Astrocyte (in vitro differentiated cells and primary cell): Measurements from ENCODE around the gene CBFA2T2. TPM values are rescaled to one million over a fixed set of nuclear protein-coding genes. Genes with fewer than 3 reads are reported as not detected.
"Not testable (repeated sequence)": the region's sequence is repeated elsewhere in the genome, so short reads cannot be mapped to it uniquely, and the experiment has no call there.

Source experiments
- DNase-seq: peaks from one replicate; pipeline ENCODE4 v3.0.0-alpha.2; 2010; ENCODE audit warnings: low read depth
- FAIRE-seq: peaks from 2 replicates; lab custom pipeline; 2011; peaks lifted over from hg19 to GRCh38; lab: Jason Lieb, UNC
- H2AFZ ChIP-seq: 2 replicates; pipeline ENCODE4 v1.6.0; 2012; ENCODE audit warnings: low read depth, low read length, inconsistent platforms
- H3K27ac ChIP-seq: 2 replicates; pipeline ENCODE4 v1.5.1; 2011; ENCODE audit warnings: low read depth, low read length, inconsistent platforms
- H3K27me3 ChIP-seq: 2 replicates; pipeline ENCODE4 v1.6.0; 2011; ENCODE audit warnings: low read length, inconsistent platforms; ENCODE audit not compliant: insufficient read depth
- H3K36me3 ChIP-seq: 2 replicates; pipeline ENCODE4 v1.5.1; 2011; ENCODE audit warnings: low read length, inconsistent platforms; ENCODE audit not compliant: insufficient read depth
- H3K4me1 ChIP-seq: 2 replicates; pipeline ENCODE4 v1.5.1; 2011; ENCODE audit warnings: low read length, inconsistent platforms; ENCODE audit not compliant: insufficient read depth
- H3K4me2 ChIP-seq: 2 replicates; pipeline ENCODE4 v1.6.0; 2012; ENCODE audit warnings: low read length, inconsistent platforms
- H3K4me3 ChIP-seq: 2 replicates; pipeline ENCODE4 v1.5.1; 2011; ENCODE audit warnings: low read depth, mild to moderate bottlenecking, low read length, inconsistent platforms; ENCODE audit not compliant: insufficient read depth
- H3K79me2 ChIP-seq: 2 replicates; pipeline ENCODE4 v1.6.0; 2012; ENCODE audit warnings: mild to moderate bottlenecking, low read length, inconsistent platforms; ENCODE audit not compliant: insufficient read depth
- H3K9ac ChIP-seq: 2 replicates; pipeline ENCODE4 v1.6.0; 2012; ENCODE audit warnings: mild to moderate bottlenecking, low read length, inconsistent platforms
- H3K9me3 ChIP-seq: 2 replicates; pipeline ENCODE4 v1.5.1; 2012; ENCODE audit warnings: low read depth, mild to moderate bottlenecking, low read length, inconsistent platforms; ENCODE audit not compliant: insufficient read depth
- H4K20me1 ChIP-seq: 2 replicates; pipeline ENCODE4 v1.6.0; 2012; ENCODE audit warnings: low read length, inconsistent platforms; ENCODE audit not compliant: insufficient read depth
- H3K27ac Mint-ChIP-seq: one replicate; pipeline ENCODE4 v1.8.0; 2021; ENCODE audit warnings: mild to moderate bottlenecking, mixed read lengths; ENCODE audit not compliant: unreplicated experiment
- H3K27me3 Mint-ChIP-seq: one replicate; pipeline ENCODE4 v1.8.0; 2021; ENCODE audit warnings: low read depth, mixed read lengths; ENCODE audit not compliant: unreplicated experiment
- H3K36me3 Mint-ChIP-seq: one replicate; pipeline ENCODE4 v1.8.0; 2021; ENCODE audit warnings: low read depth, mixed read lengths; ENCODE audit not compliant: unreplicated experiment
- H3K4me1 Mint-ChIP-seq: one replicate; pipeline ENCODE4 v1.8.0; 2021; ENCODE audit warnings: low read depth, mixed read lengths; ENCODE audit not compliant: unreplicated experiment
- H3K4me3 Mint-ChIP-seq: one replicate; pipeline ENCODE4 v1.8.0; 2021; ENCODE audit warnings: mild to moderate bottlenecking, moderate library complexity, mixed read lengths; ENCODE audit not compliant: unreplicated experiment
- H3K9me3 Mint-ChIP-seq: one replicate; pipeline ENCODE4 v1.8.0; 2021; ENCODE audit warnings: mild to moderate bottlenecking, mixed read lengths; ENCODE audit not compliant: unreplicated experiment
- EZH2 ChIP-seq: IDR thresholded peaks from 2 replicates; pipeline ENCODE4 v1.6.1; 2012; ENCODE audit warnings: mild to moderate bottlenecking, low read length, inconsistent platforms; ENCODE audit not compliant: insufficient read depth
- total RNA-seq: library from RNA; stranded (reverse); gene quantifications from 2 replicates; pipeline ENCODE4 v1.2.1, GENCODE V29; 2021
- TF ChIP-seq, protein P1 (sequence below): IDR thresholded peaks from 2 replicates; pipeline ENCODE4 v1.5.1; 2011; ENCODE audit warnings: low read depth, mild to moderate bottlenecking, inconsistent platforms, low read length, moderate library complexity; ENCODE audit not compliant: insufficient read depth

CBFA2T2 gene
- total RNA-seq, 1 donor from 2014 or later, result 14.6 TPM

DNA sequence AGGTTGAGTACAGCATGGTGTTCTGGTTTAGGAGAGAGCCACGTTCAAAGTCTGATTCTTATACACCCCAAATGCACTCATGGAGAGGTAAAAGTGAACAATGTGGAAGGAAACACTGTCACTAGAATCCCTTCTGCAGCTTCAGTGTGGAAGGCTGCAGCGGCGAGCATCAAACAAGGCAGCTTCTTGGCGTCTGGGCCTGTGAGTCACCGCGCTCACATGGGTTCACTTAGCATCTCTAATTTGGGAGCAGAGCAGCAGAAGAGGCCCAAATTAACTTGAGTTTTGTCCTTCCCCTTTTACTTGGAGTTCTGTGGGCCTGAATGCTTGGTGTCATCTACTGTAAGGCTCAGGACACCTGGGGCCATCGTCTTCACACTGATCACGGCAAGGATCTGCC, 207.2 kb downstream of the CBFA2T2 start:
- H3K27ac Mint-ChIP-seq, result no peak overlapping the region
- Histone ChIP-seq H3K9me3 (no peaks in the 10 kb centered on the region), H3K4me3 (no peak overlapping the region), H3K79me2 (no peaks in the 10 kb centered on the region), H3K27ac (no peak overlapping the region), H3K27me3 (no peaks in the 10 kb centered on the region), H4K20me1 (no peaks in the 10 kb centered on the region), H3K9ac (no peak overlapping the region), H3K36me3 (no peaks in the 10 kb centered on the region), H2AFZ (no peak overlapping the region), H3K4me1 (peaks cover 3% of the 10 kb centered on the region), H3K4me2 (no peak overlapping the region)
- DNase-seq (peak; percentile 67), FAIRE-seq (peak; percentile 85)
- TF ChIP-seq, protein P1, sequence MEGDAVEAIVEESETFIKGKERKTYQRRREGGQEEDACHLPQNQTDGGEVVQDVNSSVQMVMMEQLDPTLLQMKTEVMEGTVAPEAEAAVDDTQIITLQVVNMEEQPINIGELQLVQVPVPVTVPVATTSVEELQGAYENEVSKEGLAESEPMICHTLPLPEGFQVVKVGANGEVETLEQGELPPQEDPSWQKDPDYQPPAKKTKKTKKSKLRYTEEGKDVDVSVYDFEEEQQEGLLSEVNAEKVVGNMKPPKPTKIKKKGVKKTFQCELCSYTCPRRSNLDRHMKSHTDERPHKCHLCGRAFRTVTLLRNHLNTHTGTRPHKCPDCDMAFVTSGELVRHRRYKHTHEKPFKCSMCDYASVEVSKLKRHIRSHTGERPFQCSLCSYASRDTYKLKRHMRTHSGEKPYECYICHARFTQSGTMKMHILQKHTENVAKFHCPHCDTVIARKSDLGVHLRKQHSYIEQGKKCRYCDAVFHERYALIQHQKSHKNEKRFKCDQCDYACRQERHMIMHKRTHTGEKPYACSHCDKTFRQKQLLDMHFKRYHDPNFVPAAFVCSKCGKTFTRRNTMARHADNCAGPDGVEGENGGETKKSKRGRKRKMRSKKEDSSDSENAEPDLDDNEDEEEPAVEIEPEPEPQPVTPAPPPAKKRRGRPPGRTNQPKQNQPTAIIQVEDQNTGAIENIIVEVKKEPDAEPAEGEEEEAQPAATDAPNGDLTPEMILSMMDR, result no peak
- no peak for TF ChIP-seq EZH2
- no peak overlapping the region for H3K4me3 Mint-ChIP-seq
- peaks cover 4% of the 10 kb centered on the region for H3K4me1 Mint-ChIP-seq
- H3K36me3 Mint-ChIP-seq, result peaks cover 3% of the 10 kb centered on the region
- H3K27me3 Mint-ChIP-seq, result peaks cover 8% of the 10 kb centered on the region
- peaks cover 11% of the 10 kb centered on the region for H3K9me3 Mint-ChIP-seq

GRCh38 chr20:33698966-33699365, 209.1 kb downstream of the CBFA2T2 start:
- DNase-seq, H2AFZ ChIP-seq, H3K9me3 ChIP-seq, H3K4me1 ChIP-seq, H3K27me3 Mint-ChIP-seq, H3K9ac ChIP-seq, H3K79me2 ChIP-seq, H4K20me1 ChIP-seq, H3K36me3 ChIP-seq, H3K27ac ChIP-seq, FAIRE-seq, H3K36me3 Mint-ChIP-seq, H3K27me3 ChIP-seq, H3K4me2 ChIP-seq, H3K27ac Mint-ChIP-seq, H3K4me3 ChIP-seq, H3K4me1 Mint-ChIP-seq, H3K4me3 Mint-ChIP-seq: not testable (repeated sequence)
- peaks cover 12% of the 10 kb centered on the region for H3K9me3 Mint-ChIP-seq

Other genes with a start within 250 kb of the CBFA2T2 start
- not detected in 2 replicates for gene BPIFB1, start 206.9 kb upstream of the CBFA2T2 start, total RNA-seq
- gene CDK5RAP1, start 88.6 kb upstream of the CBFA2T2 start, total RNA-seq, result 24.9 and 29.2 TPM in 2 replicates
- 7.1 and 9.6 TPM in 2 replicates for gene SNTA1, start 46.3 kb upstream of the CBFA2T2 start, total RNA-seq
- gene C20orf144, start 172.2 kb downstream of the CBFA2T2 start, total RNA-seq, result 0.16 TPM in 1 of 2 replicates, not detected in the other
- 1.1 and 1.4 TPM in 2 replicates for gene ACTL10, start 176.8 kb downstream of the CBFA2T2 start, total RNA-seq
- gene NECAB3, start 184.3 kb downstream of the CBFA2T2 start, total RNA-seq, result 19.5 and 22.3 TPM in 2 replicates
- 1.6 and 2.3 TPM in 2 replicates for gene E2F1, start 196.3 kb downstream of the CBFA2T2 start, total RNA-seq
- 1.1 and 1.2 TPM in 2 replicates for gene PXMP4, start 230.2 kb downstream of the CBFA2T2 start, total RNA-seq
- 1.9 and 2.0 TPM in 2 replicates for gene ZNF341, start 241.9 kb downstream of the CBFA2T2 start, total RNA-seq